ENCODE results near the gene LAMTOR2. TPM values are rescaled to one million over a fixed set of nuclear protein-coding genes. Genes with fewer than 3 reads are reported as not detected.
A peak's percentile ranks its signal among the peaks of the same experiment; 100 is the strongest.

The LAMTOR2 gene
- total RNA-seq, 1 donor: 36.6 TPM

DNA sequence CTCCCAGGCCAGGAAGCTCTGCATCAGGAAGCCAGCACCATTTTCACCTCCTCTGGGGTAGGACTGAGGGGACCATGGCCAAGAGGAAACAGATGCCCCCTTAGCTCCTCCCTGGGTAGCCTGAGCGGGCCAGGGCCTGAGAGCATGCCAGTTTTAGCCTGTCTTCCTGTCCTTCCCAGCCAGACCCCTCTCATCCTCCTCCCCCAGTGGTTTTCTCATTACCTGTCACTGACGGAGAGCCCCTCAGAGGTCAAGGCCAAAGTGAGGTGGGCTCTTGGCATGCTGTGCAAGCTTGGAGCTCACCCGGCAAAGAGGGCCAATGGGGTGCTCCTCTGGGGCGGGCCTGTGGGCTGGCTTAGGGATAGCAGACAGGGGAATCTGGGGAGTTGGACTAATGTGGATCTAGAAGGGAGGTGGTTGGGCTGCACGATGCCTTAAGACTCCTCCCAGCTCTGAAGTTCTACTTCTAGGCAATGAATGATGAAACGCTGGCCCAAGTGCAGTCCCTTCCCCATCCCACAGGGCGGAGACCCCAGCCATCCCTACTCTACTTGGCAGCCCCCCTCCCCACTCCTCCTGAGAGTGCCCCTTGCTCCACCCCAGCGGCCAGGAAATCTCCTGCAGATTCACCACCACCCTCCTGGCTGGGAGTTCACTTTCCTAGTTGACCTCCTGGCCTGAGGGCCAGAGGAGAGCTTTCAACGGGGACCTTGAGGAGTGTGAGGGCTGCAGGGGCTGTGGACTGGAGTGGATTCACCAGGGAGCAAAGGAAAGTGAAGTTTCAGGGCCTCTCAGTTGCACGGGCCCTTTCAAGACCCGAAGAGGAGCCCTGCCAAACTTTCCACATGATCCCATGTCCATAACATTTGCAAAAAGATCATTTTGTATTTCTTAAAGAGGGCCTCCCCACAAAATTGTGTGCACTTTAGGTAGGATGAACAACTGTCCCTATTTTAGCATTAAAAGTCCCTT lies 50.6 kb downstream of the LAMTOR2 start:
- no peaks in the 10 kb centered on the region for H3K27me3 ChIP-seq (ENCODE audit: insufficient read depth, low read length)
- no peaks in the 10 kb centered on the region for H3K36me3 ChIP-seq (ENCODE audit: insufficient read depth, low read length)
- peak overlapping the region; percentile 74 for H3K4me2 ChIP-seq (ENCODE audit: insufficient read depth, low read length)
- H3K4me3 ChIP-seq (ENCODE audit: insufficient read depth, low read length): peak overlapping the region; percentile 58
- no peaks in the 10 kb centered on the region for H3K9me3 ChIP-seq (ENCODE audit: low read depth, low read length)
- H3K79me2 ChIP-seq (ENCODE audit: insufficient read depth, low read length): peaks cover 17% of the 10 kb centered on the region
- no peaks in the 10 kb centered on the region for H4K20me1 ChIP-seq (ENCODE audit: insufficient read depth, low read length)
- peak; percentile 87 for DNase-seq (ENCODE audit: insufficient read length, low spot score, missing footprints)
- H3K27ac ChIP-seq (ENCODE audit: low read depth, low read length): peak overlapping the region; percentile 97
- TF ChIP-seq, protein P1, sequence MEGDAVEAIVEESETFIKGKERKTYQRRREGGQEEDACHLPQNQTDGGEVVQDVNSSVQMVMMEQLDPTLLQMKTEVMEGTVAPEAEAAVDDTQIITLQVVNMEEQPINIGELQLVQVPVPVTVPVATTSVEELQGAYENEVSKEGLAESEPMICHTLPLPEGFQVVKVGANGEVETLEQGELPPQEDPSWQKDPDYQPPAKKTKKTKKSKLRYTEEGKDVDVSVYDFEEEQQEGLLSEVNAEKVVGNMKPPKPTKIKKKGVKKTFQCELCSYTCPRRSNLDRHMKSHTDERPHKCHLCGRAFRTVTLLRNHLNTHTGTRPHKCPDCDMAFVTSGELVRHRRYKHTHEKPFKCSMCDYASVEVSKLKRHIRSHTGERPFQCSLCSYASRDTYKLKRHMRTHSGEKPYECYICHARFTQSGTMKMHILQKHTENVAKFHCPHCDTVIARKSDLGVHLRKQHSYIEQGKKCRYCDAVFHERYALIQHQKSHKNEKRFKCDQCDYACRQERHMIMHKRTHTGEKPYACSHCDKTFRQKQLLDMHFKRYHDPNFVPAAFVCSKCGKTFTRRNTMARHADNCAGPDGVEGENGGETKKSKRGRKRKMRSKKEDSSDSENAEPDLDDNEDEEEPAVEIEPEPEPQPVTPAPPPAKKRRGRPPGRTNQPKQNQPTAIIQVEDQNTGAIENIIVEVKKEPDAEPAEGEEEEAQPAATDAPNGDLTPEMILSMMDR (IDR thresholded peaks at IDR 0.05; ENCODE audit: extremely low read depth, low read depth, low read length): no peak
- H3K4me1 ChIP-seq (ENCODE audit: insufficient read depth, low read length): peaks cover 61% of the 10 kb centered on the region
- no peak overlapping the region for H2AFZ ChIP-seq (ENCODE audit: low read length)

DNA sequence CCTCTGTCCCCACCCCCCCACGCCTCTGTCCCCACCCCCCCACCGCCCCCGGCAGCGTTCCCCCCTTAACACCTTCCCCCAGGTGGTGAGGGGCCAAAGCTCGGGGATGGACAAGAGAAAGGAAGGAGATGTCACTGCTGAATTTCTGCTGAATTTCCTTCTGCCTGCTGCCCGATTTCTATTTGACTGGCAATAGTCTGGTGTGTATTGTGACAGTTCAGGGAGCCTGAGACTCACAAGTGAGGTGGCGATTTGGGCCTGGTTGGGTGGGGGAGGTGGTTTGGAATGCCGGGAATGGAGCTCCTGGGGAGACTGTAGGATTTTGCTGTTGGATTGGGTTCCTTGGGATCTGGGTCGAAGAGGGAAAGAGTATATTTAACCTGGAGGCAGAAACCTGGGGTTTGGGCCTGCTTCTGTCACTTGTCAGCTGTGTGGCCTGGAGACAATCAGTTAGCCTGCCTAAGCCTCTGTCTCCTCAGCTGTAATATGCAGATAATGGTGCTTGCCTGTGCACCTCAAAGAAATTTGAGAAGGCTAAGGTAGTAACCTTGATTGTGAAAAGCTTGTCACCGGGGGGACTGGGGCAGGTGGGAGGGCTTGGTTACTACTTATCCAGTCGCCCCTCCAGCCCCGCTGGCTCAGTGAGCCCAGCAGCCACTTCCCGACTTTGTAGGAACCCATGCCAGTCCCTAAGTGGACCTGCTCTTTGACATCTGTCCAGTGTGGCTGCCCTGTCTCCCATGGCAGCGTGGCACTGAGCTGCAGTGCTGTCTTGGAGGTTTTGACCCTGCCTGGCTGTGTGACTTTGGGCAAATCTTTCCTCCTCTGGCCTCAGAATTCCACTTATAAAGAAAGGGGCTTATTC lies 52.3 kb downstream of the LAMTOR2 start:
- Histone ChIP-seq H3K4me2 (ENCODE audit: insufficient read depth, low read length) (peak overlapping the region; percentile 74), H3K79me2 (ENCODE audit: insufficient read depth, low read length) (peaks cover 17% of the 10 kb centered on the region), H3K4me1 (ENCODE audit: insufficient read depth, low read length) (peaks cover 55% of the 10 kb centered on the region), H4K20me1 (ENCODE audit: insufficient read depth, low read length) (no peaks in the 10 kb centered on the region), H3K9me3 (ENCODE audit: low read depth, low read length) (no peaks in the 10 kb centered on the region), H3K36me3 (ENCODE audit: insufficient read depth, low read length) (no peaks in the 10 kb centered on the region), H3K4me3 (ENCODE audit: insufficient read depth, low read length) (peak overlapping the region; percentile 55), H3K27me3 (ENCODE audit: insufficient read depth, low read length) (no peaks in the 10 kb centered on the region), H3K27ac (ENCODE audit: low read depth, low read length) (peak overlapping the region; percentile 97), H2AFZ (ENCODE audit: low read length) (peak overlapping the region; percentile 36)
- TF ChIP-seq, protein P1 (IDR thresholded peaks at IDR 0.05; ENCODE audit: extremely low read depth, low read depth, low read length): no peak
- peak; percentile 22 for DNase-seq (ENCODE audit: insufficient read length, low spot score, missing footprints)

DNA sequence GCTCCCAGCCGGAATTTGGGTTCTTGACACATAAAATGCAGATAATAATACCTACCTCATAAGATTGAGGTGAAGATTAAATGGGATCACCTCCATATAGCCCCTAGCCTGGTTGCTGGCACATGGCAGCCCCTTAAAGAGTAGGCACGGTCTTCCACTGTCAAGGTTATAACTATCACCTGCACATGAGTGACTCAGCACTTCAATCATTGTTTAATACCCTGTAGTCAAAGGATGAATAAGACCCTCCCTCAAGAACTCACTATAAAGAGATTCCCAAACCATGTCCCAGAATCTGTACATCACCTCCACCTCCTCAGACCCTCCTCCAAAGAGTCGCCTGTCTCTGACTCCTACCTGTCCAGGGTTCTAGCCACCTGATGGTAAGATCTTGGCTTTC lies 53.5 kb downstream of the LAMTOR2 start:
- DNase-seq (ENCODE audit: insufficient read length, low spot score, missing footprints): no peak
- Histone ChIP-seq H3K27me3 (ENCODE audit: insufficient read depth, low read length) (no peaks in the 10 kb centered on the region), H3K4me1 (ENCODE audit: insufficient read depth, low read length) (peaks cover 55% of the 10 kb centered on the region), H3K36me3 (ENCODE audit: insufficient read depth, low read length) (no peaks in the 10 kb centered on the region), H2AFZ (ENCODE audit: low read length) (no peak overlapping the region), H4K20me1 (ENCODE audit: insufficient read depth, low read length) (no peaks in the 10 kb centered on the region), H3K4me2 (ENCODE audit: insufficient read depth, low read length) (no peak overlapping the region), H3K27ac (ENCODE audit: low read depth, low read length) (no peak overlapping the region), H3K4me3 (ENCODE audit: insufficient read depth, low read length) (no peak overlapping the region), H3K79me2 (ENCODE audit: insufficient read depth, low read length) (peaks cover 21% of the 10 kb centered on the region), H3K9me3 (ENCODE audit: low read depth, low read length) (no peaks in the 10 kb centered on the region)
- TF ChIP-seq, protein P1 (IDR thresholded peaks at IDR 0.05; ENCODE audit: extremely low read depth, low read depth, low read length): no peak

Other genes with a start within 250 kb of the LAMTOR2 start
- 39.4 and 44.2 TPM in 2 replicates for gene GON4L, start 197.6 kb upstream of the LAMTOR2 start, total RNA-seq
- 33.3 and 34.5 TPM in 2 replicates for gene SYT11, start 195.2 kb upstream of the LAMTOR2 start, total RNA-seq
- 36.9 and 39.5 TPM in 2 replicates for gene RIT1, start 143.4 kb upstream of the LAMTOR2 start, total RNA-seq
- 32.7 and 37.3 TPM in 2 replicates for gene KHDC4, start 120.4 kb upstream of the LAMTOR2 start, total RNA-seq
- gene RXFP4, start 113.1 kb upstream of the LAMTOR2 start, total RNA-seq: not detected in 2 replicates
- gene ARHGEF2, start 76.2 kb upstream of the LAMTOR2 start, total RNA-seq: 166 and 183 TPM in 2 replicates
- 332 and 415 TPM in 2 replicates for gene SSR2, start 33.8 kb upstream of the LAMTOR2 start, total RNA-seq
- gene UBQLN4, start 984 bp upstream of the LAMTOR2 start, total RNA-seq: 10.6 and 13.0 TPM in 2 replicates
- not detected in 2 replicates for gene RAB25, start 6.4 kb downstream of the LAMTOR2 start, total RNA-seq
- gene MEX3A, start 27.7 kb downstream of the LAMTOR2 start, total RNA-seq: 0.88 and 1.1 TPM in 2 replicates
- gene LMNA, start 59.9 kb downstream of the LAMTOR2 start, total RNA-seq: 774 and 854 TPM in 2 replicates
- gene SEMA4A, start 98.8 kb downstream of the LAMTOR2 start, total RNA-seq: 1.5 and 1.8 TPM in 2 replicates
- 15.0 and 15.2 TPM in 2 replicates for gene SLC25A44, start 139.3 kb downstream of the LAMTOR2 start, total RNA-seq
- gene PMF1, start 158.2 kb downstream of the LAMTOR2 start, total RNA-seq: 31.2 and 34.0 TPM in 2 replicates
- 1.5 and 2.2 TPM in 2 replicates for gene BGLAP, start 187.4 kb downstream of the LAMTOR2 start, total RNA-seq
- gene PAQR6, start 193.3 kb downstream of the LAMTOR2 start, total RNA-seq: 0.36 and 0.59 TPM in 2 replicates
- gene SMG5, start 228.0 kb downstream of the LAMTOR2 start, total RNA-seq: 49.2 and 50.7 TPM in 2 replicates
- 0.88 and 1.4 TPM in 2 replicates for gene TMEM79, start 229.5 kb downstream of the LAMTOR2 start, total RNA-seq
- gene GLMP, start 240.9 kb downstream of the LAMTOR2 start, total RNA-seq: 118 and 137 TPM in 2 replicates
- gene VHLL, start 244.5 kb downstream of the LAMTOR2 start, total RNA-seq: not detected in 2 replicates